Choroid plexus epithelial cell (primary cell): ENCODE measurements around the gene RBBP8NL.

Experiments
- DNase-seq: peaks from one replicate; pipeline ENCODE4 v3.0.0-alpha.2; 2010; ENCODE audit warnings: low read depth
- H3K4me3 ChIP-seq: 2 replicates; pipeline ENCODE4 v1.5.1; 2011; ENCODE audit warnings: low read depth, mild to moderate bottlenecking, control low read depth, low read length, moderate library complexity
- CTCF ChIP-seq: conservative IDR thresholded peaks from 2 replicates; pipeline ENCODE4 v1.5.1; 2011; ENCODE audit warnings: low read depth, mild to moderate bottlenecking, control low read depth, inconsistent platforms, low read length, moderate library complexity

RBBP8NL gene

GRCh38 chr20:62394248-62395245 is 32.8 kb downstream of the RBBP8NL start:
- TF ChIP-seq CTCF = no peak
- no peak for DNase-seq
- H3K4me3 ChIP-seq = no peak overlapping the region

GRCh38 chr20:62393830-62394229 is 33.5 kb downstream of the RBBP8NL start:
- no peak for TF ChIP-seq CTCF
- no peak for DNase-seq
- no peak overlapping the region for H3K4me3 ChIP-seq

GRCh38 chr20:62393335-62393665 is 34.0 kb downstream of the RBBP8NL start:
- no peak overlapping the region for H3K4me3 ChIP-seq
- no peak for DNase-seq
- TF ChIP-seq CTCF = no peak

GRCh38 chr20:62392621-62393334 is 34.6 kb downstream of the RBBP8NL start:
- H3K4me3 ChIP-seq = no peak overlapping the region
- no peak for DNase-seq
- TF ChIP-seq CTCF = no peak

- TF ChIP-seq CTCF = no peak
- no peak for DNase-seq
- no peak overlapping the region for H3K4me3 ChIP-seq
Observed at GRCh38 chr20:62392077-62392418, 35.3 kb downstream of the RBBP8NL start.

GRCh38 chr20:62391165-62392076 is 35.9 kb downstream of the RBBP8NL start:
- no peak for DNase-seq
- H3K4me3 ChIP-seq = no peak overlapping the region

More at GRCh38 chr20:62391165-62392076, 35.9 kb downstream of the RBBP8NL start:
- TF ChIP-seq CTCF = no peak
